ENCODE data around the gene RBMX2. TPM values are rescaled to one million over a fixed set of nuclear protein-coding genes. Genes with fewer than 3 reads are reported as not detected.

The RBMX2 gene
- total RNA-seq, 1 experiment from 2014 or later = 19.7 TPM

- no peak for DNase-seq (ENCODE audit: low read depth)
These were observed 45.2 kb downstream of the RBMX2 start for GRCh38 chrX:130446974-130447373.

Other genes with a start within 250 kb of the RBMX2 start
- gene AIFM1, start 236.1 kb upstream of the RBMX2 start, total RNA-seq (2014; rRNA removed; shearing (Covaris generic)) = 12.8 and 17.3 TPM in 2 replicates
- 1.6 and 2.0 TPM in 2 replicates for gene RAB33A, start 230.0 kb upstream of the RBMX2 start, total RNA-seq (2014; rRNA removed; shearing (Covaris generic))
- gene ZNF280C, start 133.1 kb upstream of the RBMX2 start, total RNA-seq (2014; rRNA removed; shearing (Covaris generic)) = 2.8 and 4.1 TPM in 2 replicates
- 13.2 and 14.1 TPM in 2 replicates for gene SLC25A14, start 62.1 kb upstream of the RBMX2 start, total RNA-seq (2014; rRNA removed; shearing (Covaris generic))
- gene GPR119, start 16.3 kb upstream of the RBMX2 start, total RNA-seq (2014; rRNA removed; shearing (Covaris generic)) = not detected in 2 replicates